HG03558 (cell line): ENCODE results near the gene SFMBT1.

Source experiments
- ATAC-seq: cut with Tn5 transposase; IDR thresholded peaks from one replicate; pipeline ENCODE4 v1.9.1; 2021; ENCODE audit warnings: moderate number of reproducible peaks; ENCODE audit not compliant: unreplicated experiment; ENCODE audit errors: extremely low read depth

SFMBT1 gene

GRCh38 chr3:52934630-52935530 is 111.0 kb downstream of the SFMBT1 start:
- ATAC-seq, result no peak

- no peak for ATAC-seq
Measured at GRCh38 chr3:52931889-52932288, 114.0 kb downstream of the SFMBT1 start.

GRCh38 chr3:52931328-52931727 is 114.5 kb downstream of the SFMBT1 start:
- ATAC-seq, result no peak

- no peak for ATAC-seq
Measured at GRCh38 chr3:52930748-52931147, 115.1 kb downstream of the SFMBT1 start.

- no peak for ATAC-seq
Measured at GRCh38 chr3:52926554-52926953, 119.3 kb downstream of the SFMBT1 start.

GRCh38 chr3:52925405-52926313 is 120.2 kb downstream of the SFMBT1 start:
- no peak for ATAC-seq

- no peak for ATAC-seq
Measured at GRCh38 chr3:52923963-52924362, 121.9 kb downstream of the SFMBT1 start.

- ATAC-seq, result no peak
Measured at GRCh38 chr3:52920841-52921240, 125.0 kb downstream of the SFMBT1 start.

- ATAC-seq, result no peak
Measured at GRCh38 chr3:52917044-52917443, 128.8 kb downstream of the SFMBT1 start.

GRCh38 chr3:52915294-52915693 is 130.6 kb downstream of the SFMBT1 start:
- no peak for ATAC-seq

- no peak for ATAC-seq
Measured at GRCh38 chr3:52912885-52913731, 132.8 kb downstream of the SFMBT1 start.

- ATAC-seq, result no peak
Measured at GRCh38 chr3:52910823-52911222, 135.1 kb downstream of the SFMBT1 start.

- no peak for ATAC-seq
Measured at GRCh38 chr3:52907497-52907896, 138.4 kb downstream of the SFMBT1 start.

- ATAC-seq, result no peak
Measured at GRCh38 chr3:52904552-52904951, 141.3 kb downstream of the SFMBT1 start.

GRCh38 chr3:52904000-52904399 is 141.9 kb downstream of the SFMBT1 start:
- no peak for ATAC-seq

- peak; percentile 71 for ATAC-seq
Measured at GRCh38 chr3:52897130-52898122, 148.4 kb downstream of the SFMBT1 start, which contains the start of gene STIMATE. TSS of gene STIMATE (minus strand) at chr3:52897548. CDS start at chr3:52897450, 98 bp downstream.

GRCh38 chr3:52896613-52897012 is 149.3 kb downstream of the SFMBT1 start:
- no peak for ATAC-seq

GRCh38 chr3:52896151-52896550 is 149.7 kb downstream of the SFMBT1 start:
- no peak for ATAC-seq

GRCh38 chr3:52895418-52895817 is 150.5 kb downstream of the SFMBT1 start:
- ATAC-seq, result no peak
